RKO (cell line): ENCODE data around the gene PEX7.
"Not testable (repeated sequence)": the region's sequence is repeated elsewhere in the genome, so short reads cannot be mapped to it uniquely, and the experiment has no call there.

Experiments used
- DNase-seq: peaks from one replicate; pipeline ENCODE4 v3.0.0-alpha.2; 2016; ENCODE audit warnings: low spot score

The PEX7 gene, protein sequence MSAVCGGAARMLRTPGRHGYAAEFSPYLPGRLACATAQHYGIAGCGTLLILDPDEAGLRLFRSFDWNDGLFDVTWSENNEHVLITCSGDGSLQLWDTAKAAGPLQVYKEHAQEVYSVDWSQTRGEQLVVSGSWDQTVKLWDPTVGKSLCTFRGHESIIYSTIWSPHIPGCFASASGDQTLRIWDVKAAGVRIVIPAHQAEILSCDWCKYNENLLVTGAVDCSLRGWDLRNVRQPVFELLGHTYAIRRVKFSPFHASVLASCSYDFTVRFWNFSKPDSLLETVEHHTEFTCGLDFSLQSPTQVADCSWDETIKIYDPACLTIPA

DNA sequence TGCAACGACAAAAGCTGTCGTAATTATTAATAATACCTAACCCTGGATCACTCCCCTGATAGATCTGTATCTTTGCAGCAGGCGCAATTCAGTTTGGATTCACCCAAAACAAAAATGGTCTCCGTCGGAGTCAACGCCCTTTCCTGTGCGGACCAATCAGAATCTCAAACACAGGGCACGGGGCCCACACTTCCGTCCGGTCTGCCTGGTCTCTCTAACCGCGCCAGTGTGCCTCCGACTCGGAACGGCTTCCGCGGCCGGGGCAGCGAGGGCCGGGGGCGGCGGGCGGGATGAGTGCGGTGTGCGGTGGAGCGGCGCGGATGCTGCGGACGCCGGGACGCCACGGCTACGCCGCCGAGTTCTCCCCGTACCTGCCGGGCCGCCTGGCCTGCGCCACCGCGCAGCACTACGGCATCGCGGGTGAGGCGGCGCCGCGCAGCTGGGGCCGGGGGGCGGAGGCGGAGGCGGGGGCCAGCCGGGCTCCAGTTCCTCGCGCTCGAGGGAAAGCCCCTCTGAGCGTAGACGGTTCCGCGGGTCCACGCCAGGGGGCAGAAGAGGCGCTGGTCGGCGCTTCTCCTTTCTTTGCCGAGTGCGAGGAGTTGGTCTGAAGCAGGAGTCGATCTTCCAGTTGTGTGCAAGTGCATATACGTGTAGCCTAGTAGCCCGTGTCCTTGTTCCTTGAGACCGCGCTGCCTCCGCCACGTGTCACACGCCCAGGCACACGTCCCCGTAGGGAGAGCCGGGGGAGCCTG lies at the start of gene PEX7:
Gene PEX7, plus strand, starts transcription at position 217 of the 752 bp plus-strand sequence. Its CDS starts 74 bp downstream, at position 291.
- DNase-seq: peak; percentile 93

DNA sequence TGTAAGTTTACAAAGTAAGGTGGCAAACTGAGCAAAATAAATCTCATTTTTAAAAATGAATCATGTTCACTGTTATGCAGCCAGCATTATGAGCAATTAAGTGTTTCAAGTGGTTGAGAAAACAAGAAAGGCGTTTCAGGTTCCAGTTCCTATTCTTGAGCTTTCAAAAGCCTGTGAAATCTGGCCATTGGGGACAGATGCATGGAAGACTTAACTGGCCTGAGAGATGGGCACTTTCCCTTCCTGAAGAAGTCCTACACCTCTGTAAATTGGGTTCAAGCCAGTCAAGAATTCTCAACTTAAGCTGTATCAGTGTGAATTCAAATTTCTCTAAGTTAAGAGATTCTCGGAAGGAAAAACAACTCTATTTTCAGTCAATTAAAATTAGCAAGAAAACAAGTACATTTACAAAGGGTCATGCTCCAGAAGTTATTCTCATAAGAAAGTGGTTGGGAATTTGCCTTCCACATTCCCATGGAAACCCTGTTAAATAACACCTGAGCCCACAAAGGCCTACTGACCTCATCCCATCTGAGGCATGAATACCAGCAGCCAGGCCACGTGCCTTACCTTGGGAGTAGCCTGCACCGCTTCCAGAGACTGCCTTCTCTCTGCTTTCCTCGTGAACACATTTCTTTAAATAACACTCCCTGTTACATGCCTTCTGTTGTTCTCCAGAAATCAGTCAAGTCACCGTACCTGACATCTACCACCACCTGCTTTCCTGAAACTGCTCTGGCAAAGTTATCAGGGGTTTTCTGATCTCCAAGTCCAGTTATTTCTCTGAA lies 49.5 kb upstream of the PEX7 start:
- DNase-seq: no peak

DNA sequence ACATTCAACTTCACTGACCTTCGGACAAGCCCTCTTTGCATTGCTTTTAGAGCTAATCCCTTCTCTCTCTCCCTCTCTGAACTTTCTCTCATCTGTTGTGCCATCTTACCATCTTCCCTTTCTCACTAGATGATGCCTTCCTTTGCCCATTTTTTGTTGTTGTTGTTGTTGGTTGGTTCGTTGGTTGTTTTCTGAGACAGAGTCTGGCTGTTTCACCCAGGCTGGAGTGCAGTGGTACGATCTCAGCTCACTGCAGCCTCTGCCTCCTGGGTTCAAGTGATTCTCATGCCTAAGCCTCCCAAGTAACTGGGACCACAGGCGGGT lies 49.0 kb upstream of the PEX7 start:
- no peak for DNase-seq

DNA sequence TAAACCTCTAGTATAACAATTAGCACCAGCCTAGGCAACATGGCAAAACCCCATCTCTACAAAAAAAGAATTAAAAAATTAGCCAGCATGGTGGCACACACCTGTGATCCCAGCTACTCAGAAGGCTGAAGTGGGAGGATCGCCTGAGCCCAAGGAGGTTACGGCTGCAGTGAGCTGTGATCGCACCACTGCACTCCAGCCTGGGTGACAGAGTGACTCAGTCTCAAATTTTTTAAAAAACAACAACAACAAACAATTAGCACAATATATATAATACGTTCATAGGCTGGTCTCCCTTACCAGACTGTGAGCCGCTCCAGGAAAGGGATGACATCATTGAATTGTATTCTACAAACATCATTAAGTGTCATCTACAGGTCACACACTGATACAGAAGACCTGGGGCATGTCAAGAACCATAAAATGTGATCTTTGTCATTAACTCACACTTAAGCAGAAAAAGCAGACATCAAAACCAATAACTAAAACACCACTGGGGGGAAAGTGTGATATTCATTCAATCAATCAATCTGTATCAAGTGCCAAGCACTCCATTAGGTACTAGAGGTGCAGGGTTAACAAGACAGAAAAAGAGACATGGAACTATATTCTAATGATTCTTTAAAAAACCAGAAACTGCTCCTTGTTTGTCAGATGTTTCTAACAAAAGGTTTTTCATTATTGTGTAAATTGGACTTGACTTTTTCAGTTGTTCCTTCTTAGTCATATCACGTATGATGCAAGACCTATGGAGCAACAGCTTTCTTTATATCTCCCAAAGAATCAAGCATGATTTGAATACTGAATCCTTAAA lies 48.0 kb upstream of the PEX7 start:
- no peak for DNase-seq

DNA sequence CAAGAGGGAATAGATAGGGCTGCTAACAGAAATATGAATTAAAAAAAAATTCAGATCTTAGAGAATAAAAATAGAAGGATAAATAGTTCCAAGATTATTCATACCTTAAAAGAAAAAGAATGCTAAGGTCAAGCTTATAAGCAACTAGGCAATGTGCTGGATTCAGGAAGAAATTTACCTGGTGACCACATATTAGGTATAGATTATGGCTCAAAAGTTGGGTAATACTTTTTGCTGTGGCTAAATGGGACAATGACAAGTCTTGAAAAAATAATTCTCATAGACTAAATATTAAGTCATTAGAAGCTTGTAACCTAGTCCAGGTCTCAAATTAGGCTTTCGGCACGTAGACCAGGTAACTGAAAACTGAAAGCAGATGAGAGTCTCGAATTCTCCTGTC lies 47.3 kb upstream of the PEX7 start:
- no peak for DNase-seq

DNA sequence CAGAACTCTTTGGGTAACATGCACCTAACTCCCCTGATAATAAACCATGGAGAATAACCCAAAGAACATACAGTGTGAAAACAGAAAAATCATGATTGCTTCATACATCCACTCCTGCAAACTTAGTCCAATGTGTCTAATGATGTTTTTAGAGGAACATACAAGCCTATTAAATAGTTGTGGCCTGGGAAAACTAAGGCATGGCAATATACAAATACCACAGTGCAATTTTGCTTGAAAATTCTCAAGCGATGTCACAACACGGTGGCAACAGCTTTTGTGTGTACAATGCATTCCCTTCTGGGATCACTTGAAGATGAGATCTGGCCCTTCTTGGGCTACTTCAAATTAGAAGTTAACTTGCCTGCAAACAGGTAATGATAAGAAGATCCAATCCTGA lies 46.8 kb upstream of the PEX7 start:
- no peak for DNase-seq

DNA sequence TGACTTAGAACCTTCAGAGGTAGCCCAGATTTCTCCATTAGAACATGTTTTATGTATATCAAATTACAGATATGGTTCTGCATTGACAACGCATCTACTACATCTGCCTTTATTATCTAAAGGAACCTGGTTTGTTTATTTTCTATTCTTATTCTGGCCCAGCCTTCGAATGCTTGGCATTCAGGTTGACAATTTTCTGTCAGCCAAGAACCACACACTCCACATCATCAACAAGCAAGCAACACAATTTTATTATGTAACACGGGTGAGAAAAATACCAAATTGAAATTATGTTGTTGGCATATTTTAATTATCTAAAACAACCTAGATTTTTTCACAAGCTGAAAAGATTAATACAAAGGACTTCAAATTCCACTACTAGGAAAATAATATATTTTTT lies 44.7 kb upstream of the PEX7 start:
- no peak for DNase-seq

DNA sequence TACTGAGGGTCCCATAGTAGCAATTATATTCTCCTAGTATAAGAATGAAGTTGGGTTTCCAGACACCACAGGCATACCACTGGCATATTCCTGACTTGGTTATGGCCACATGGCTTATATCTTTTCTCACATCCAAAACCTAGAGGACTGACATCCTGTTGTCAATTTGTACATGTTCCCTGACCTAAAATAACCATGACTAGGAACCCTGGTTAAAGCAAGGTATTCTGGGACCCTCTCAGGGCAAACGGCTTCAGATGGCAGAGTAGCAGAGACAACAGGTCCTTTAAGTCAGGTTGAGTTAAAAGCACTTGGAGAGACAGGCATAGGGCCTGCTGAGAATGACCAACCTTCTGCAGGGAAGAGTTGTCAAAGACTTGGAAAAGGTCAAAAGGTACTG lies 42.7 kb upstream of the PEX7 start:
- no peak for DNase-seq

DNA sequence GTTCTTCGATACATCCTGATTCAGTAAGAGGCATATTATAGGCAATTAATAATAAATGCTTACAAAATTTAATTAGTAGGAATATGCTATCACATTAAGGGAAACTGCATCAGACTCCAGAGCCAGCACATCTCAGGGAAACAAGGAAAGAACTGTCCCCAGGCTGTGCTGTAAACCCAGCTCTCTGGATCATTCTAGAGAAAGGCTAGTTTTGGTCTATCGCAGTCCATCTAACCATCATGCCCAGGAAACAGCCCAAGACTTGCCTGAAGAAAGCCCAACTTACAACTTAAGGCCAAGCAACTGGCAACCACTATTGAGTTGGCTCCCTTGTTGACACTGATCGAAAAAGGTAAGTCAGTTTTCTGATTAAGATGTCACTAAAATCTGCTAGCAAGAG lies 41.4 kb upstream of the PEX7 start:
- no peak for DNase-seq

DNA sequence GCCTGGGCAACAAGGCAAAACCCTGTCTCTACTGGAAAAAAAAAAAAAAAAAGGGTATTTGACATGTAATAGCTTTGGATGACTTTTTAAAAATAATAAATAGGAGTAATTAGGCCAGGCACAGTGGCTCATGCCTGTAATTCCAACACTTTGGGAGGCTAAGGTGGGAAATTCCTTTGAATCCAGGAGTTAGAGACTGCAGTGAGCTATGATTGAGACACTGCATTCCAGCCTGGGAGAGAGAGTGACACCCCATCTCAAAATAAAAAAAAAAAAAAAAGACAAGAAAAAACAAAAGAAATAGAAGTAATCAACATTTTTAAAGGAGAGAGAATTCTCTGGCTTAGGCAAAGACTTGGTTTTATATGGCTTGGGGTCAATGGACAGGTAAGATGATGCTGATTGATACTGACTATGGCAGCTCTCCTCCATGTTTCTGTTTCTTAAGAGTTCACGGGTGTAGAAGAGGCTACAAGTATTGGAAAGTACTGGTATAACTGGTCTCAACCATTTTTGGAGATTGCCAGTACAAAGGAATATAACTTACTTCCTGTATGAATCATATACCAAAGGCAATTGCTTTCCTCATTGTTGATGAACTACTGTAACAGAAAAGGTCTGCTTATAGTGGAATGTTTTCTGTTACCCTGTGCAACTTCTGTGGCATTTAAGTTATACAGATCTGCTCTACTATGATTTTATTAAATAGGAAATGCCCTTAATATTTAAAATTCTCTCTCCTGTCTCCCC lies 40.2 kb upstream of the PEX7 start:
- peak; percentile 30 for DNase-seq

DNA sequence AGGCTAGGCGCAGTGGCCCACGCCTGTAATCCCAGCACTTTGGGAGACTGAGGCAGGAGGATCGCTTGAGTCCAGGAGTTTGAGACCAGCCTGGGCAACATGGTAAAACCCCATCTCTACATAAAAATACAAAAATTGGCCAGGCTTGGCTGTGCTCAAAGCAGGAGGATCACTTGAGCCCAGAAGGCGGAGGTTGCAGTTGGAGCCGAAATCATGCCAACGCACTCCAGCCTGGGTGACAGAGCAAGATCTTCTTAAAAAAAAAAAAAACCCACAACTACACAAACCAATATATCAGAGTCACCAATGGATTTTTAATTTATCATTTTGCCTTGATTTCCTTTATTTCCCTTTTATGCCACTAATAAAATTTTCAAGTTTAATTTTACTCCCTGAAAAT lies 39.4 kb upstream of the PEX7 start:
- DNase-seq: no peak

DNA sequence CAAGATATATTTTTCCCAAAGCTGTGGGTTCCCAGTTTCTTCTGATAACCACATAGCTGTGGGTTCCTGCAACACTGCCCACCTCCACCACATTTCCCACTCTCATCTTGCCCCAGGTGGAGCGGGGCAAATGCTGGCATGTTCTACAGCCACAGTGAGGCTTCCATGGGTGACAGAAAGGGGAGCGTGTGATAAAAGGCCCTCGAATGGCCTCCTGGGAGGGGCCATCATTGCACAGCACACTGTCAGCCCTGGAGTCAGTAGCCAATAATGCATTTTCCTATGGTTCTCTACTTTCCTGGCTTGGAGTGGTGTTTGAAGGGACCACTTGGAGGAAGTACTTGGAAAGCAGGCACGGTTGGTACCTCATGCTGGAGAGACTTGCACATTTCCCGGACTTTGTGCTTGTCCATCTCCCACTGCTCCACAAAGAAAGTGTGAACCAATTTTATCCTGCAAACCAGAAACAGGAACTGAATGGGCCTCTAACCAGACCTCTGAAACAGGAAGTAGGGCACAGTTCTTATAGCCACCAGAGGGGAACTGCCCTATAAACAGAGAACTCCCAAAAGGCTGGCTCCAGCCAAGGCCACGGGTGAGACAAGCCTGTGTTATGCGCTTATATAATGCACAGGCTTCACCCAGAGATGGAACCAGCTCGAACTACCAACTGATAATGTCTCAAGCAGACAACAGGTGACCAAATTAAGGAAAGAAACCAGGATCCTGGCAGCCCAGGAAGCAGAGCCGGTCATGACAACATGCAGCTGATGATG lies 38.7 kb upstream of the PEX7 start:
- no peak for DNase-seq

DNA sequence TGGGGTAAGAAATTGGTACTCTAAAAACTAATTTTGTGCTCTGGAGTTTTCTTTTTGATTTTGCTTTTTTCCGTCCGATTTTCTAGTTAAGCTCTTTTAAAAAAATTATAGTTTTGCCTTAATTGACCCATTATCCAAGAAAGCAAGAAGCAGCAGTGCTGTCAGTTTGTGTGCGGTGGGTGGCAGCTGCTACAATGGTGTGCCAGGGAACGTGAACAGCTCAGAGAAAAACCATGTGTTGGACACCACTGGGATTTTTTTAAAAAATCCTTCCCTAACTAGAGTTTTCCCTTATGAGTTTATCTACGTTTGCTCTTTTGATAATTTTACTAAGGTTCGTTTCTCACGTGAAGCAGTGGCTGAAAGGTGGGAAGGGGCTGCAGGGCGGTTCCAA lies 38.1 kb upstream of the PEX7 start:
- no peak for DNase-seq

DNA sequence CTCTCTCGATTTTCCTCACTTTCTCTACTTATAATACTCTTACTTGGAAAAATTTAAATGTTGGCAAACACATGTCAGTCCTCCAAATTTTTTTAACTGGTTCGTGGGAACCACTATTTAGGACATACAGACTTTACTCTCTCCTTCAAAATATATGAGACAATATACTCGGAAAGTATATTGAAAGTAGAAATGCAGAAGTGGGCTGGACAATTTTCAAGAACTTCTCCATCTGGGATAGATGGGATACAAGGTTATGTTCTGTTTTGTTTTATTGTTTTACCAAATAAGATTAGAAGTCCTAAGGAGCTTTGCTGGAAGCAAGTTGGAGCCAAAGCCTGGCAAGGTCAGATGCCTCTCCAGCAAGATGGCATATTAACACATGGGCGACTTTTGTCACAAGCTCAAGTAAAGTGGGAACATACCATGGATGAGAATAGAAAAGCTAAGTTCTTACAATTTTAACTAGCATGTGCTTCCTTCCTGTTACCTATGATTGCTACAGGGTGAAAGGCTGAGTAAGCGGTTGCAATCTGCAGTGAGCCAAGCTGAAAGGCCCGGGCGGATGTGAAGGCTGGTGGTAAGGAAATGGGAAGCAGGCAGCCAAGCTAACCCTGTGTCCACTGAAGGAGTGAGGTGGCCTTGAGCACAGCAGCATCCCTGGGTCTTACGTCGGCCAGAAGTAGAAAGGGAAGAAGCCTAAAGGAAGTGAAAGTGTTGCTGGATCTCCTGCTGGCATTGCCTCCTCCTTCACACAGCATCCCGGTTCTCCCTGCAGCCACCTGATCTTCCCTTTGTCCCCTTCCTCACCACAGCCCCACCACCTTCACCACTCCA lies 37.3 kb upstream of the PEX7 start:
- no peak for DNase-seq

DNA sequence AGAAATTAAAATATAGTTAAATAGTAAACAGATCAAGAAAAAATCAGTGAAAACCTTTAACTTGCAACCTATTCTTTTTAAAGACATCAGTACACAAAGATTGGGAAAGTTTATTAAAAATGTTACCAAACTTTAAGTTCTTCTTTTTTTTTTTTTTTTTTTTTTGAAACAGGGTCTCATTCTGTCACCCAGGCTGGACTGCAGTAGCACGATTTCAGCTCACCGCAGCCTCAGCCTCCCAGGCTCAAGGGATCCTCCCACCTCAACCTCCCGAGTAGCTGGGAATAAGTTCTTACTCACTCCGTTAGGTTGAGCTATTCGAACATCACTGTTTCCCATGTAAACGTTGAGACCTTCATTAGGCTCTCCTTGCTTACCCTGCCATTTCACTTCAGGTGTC lies 35.7 kb upstream of the PEX7 start:
- no peak for DNase-seq

DNA sequence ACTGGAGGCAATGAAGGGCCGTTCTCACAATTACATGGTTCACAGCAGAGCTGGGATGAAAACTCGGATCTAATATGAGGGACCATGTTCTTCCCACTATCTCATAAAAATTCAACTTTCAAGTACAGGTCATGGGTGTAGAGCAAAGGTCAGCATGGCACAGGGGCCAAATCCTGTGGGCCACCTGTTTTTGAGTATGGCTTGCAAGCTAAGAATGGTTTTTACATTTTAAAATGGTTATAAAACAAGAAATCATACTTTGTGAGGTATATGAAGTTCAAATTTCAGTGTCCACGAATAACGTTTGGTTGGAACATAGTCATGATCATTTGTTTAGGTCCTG lies 34.7 kb upstream of the PEX7 start:
- DNase-seq: no peak

DNA sequence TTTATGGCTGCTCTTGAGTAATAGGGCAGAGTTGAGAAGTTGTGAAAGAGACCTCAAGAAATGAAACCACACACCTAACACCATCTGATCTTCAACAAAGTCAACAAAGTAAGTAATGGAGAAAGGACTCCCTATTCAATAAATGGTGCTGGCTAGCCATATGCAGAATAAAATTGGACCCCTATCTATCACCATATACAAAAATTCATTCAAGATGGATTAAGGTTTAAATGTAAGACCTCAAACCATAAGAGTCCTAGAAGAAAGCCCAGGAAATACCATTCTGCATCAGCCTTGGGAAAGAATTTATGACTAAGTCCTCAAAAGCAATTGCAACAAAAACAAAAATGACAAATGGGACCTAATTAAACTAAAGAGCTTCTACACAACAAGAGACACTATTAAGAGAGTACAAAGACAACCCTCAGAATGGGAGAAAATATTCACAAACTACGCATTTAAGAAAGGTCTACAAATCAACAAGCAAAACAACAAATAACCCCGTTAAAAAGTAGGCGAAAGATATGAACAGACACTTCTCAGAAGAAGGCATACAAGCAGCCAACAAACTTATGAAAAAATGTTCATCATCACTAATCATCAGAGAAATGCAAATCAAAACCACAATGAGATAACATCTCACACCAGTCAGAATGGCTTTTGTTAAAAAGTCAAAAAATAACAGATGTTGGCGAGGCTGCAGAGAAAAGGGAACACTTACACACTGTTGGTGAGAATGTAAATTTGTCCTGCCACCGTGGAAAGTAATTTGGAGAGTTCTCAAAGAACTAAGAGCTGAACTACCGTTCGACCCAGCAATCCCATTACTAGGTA lies 34.1 kb upstream of the PEX7 start:
- DNase-seq: peak; percentile 19

DNA sequence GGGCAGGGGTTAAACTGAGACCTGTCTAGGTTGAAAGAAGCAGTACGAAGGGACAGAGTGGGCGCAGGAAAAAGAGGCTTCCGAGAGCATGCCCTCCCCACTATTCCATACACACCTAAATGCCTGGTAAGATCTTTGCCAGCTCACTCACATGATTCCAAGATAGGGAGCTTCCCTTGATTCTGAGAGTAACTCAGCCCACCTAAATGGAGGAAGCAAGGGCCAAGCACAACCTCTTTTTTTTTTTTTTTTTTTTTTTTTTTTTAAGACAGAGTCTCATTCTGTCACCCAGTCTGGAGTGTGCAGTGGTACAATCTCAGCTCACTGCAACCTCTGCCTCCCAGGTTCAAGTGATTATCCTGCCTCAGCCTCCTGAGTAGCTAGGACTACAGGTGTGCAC lies 33.0 kb upstream of the PEX7 start:
- DNase-seq: not testable (repeated sequence)
